K562 (cell line): ENCODE data around the gene P4HB. TPM values are rescaled to one million over a fixed set of nuclear protein-coding genes. Genes with fewer than 3 reads are reported as not detected.

Experiments
- ADNP ChIP-seq: fragments of 200-800 bp; sonication (Bioruptor generic); IDR thresholded peaks from 2 replicates; pipeline ENCODE4 v1.6.1; 2016; ENCODE audit warnings: missing genetic modification characterization, missing compliant biosample characterization
- DEAF1 ChIP-seq: fragments of 450-650 bp; formaldehyde crosslinking; IDR thresholded peaks from 2 replicates; pipeline ENCODE4 v1.4.0; 2020; ENCODE audit warnings: mild to moderate bottlenecking, moderate library complexity
- E2F3 ChIP-seq: fragments of 250-450 bp; sonication (Bioruptor Pico); IDR thresholded peaks from 2 replicates; pipeline ENCODE4 v1.4.0; 2020; ENCODE audit warnings: mild to moderate bottlenecking
- E4F1 ChIP-seq: fragments of 250-450 bp; sonication (Bioruptor Pico); IDR thresholded peaks from 2 replicates; pipeline ENCODE4 v1.5.0; 2021; ENCODE audit warnings: mild to moderate bottlenecking, borderline replicate concordance
- GTF3C2 ChIP-seq: IDR thresholded peaks from 3 replicates; pipeline ENCODE4 v1.6.1; 2011; ENCODE audit warnings: borderline replicate concordance, mild to moderate bottlenecking, moderate library complexity; ENCODE audit not compliant: insufficient read length; ENCODE audit errors: extremely low read depth
- KLF13 ChIP-seq: fragments of 450-650 bp; IDR thresholded peaks from 2 replicates; pipeline ENCODE4 v1.6.1; 2016; ENCODE audit warnings: missing genetic modification characterization, low read depth, mild to moderate bottlenecking, missing compliant biosample characterization, moderate library complexity, borderline replicate concordance
- LARP7 ChIP-seq: fragments of 450-650 bp; IDR thresholded peaks from 2 replicates; pipeline ENCODE4 v1.6.1; 2016
- MCM2 ChIP-seq: fragments of 450-650 bp; IDR thresholded peaks from 2 replicates; pipeline ENCODE4 v1.6.1; 2017; ENCODE audit warnings: low read depth, mild to moderate bottlenecking
- MYC ChIP-seq, 2 experiments: fragments of 250-450 bp in 1 of 2; sonication (Bioruptor Pico) in 1 of 2; IDR thresholded peaks; 2 replicates each; pipeline versions ENCODE4 v1.5.1 to v1.6.1; 2012 to 2021; ENCODE audit warnings: low read depth in 2 of 2, borderline replicate concordance in 1 of 2, improper control_type of control experiment in 1 of 2, low read length in 1 of 2, mild to moderate bottlenecking in 1 of 2, moderate library complexity in 1 of 2
- ZFP1 ChIP-seq: fragments of 450-650 bp; formaldehyde crosslinking; IDR thresholded peaks from 2 replicates; pipeline ENCODE4 v1.4.0; 2020; ENCODE audit warnings: mild to moderate bottlenecking, mixed read lengths
- ZFX ChIP-seq: sonication (generic); formaldehyde crosslinking; IDR thresholded peaks from 2 replicates; pipeline ENCODE4 v1.8.0; 2022; ENCODE audit warnings: mild to moderate bottlenecking, missing genetic modification reagents, moderate library complexity
- ZKSCAN8 ChIP-seq: fragments of 200-800 bp; sonication (Bioruptor generic); IDR thresholded peaks from 2 replicates; pipeline ENCODE4 v1.6.1; 2016; ENCODE audit warnings: missing genetic modification characterization, missing compliant biosample characterization
- ZNF316 ChIP-seq: fragments of 450-650 bp; IDR thresholded peaks from 2 replicates; pipeline ENCODE4 v1.6.1; 2016
- ZNF354B ChIP-seq: fragments of 250-450 bp; sonication (Bioruptor Pico); IDR thresholded peaks from 2 replicates; pipeline ENCODE4 v1.4.0; 2020
- ZNF707 ChIP-seq: fragments of 250-450 bp; sonication (Bioruptor Pico); conservative IDR thresholded peaks from 2 replicates; pipeline ENCODE4 v1.8.0; 2022; ENCODE audit warnings: inconsistent platforms, mild to moderate bottlenecking, moderate library complexity
- polyA plus RNA-seq, 8 experiments: library from polyadenylated mRNA; depleted of rRNA in 4 of 8; stranded (reverse) in 5 of 8; unstranded in 3 of 8; fragments of >200 nt; fragmentation: Nextera tagmentation in 2 of 8; fragmentation: Illumina TruSeq in 1 of 8; extraction: Ambion mirVana in 2 of 8; extraction: Trizol in 1 of 8; gene quantifications; 2 replicates each; pipeline versions ENCODE4 v1.2.1 to v1.2.3, GENCODE V29; 2011 to 2014; ENCODE audit warnings: inconsistent platforms in 1 of 8, missing spikeins in 1 of 8
- total RNA-seq, 7 experiments: library from RNA; depleted of rRNA in 6 of 7; stranded (reverse); fragments of >200 nt in 6 of 7; fragmentation: Illumina TruSeq in 2 of 7; extraction: Trizol in 2 of 7; gene quantifications; 2 replicates each; pipeline versions ENCODE4 v1.2.1 to v1.2.3, GENCODE V29; 2011 to 2021; ENCODE audit warnings: low replicate concordance in 1 of 7

Gene P4HB
- total and polyA plus RNA-seq, 9 of the 15 experiments (the other 6 are each of a cell fraction or from before 2014, with no cell fraction given), result 4.4 to 645 (median 325) TPM

GRCh38 chr17:81869221-81870130 is 9.1 kb upstream of the P4HB start (continued):
- TF ChIP-seq MCM2 (no peak), ZKSCAN8 (CRISPR knock-in tag) (no peak), LARP7 (no peak), ZFP1 (CRISPR knock-in tag) (no peak), ZNF316 (no peak), E4F1 (CRISPR knock-in tag) (no peak), ZFX (peak; percentile 62), GTF3C2 (no peak), ZNF354B (no peak), ADNP (no peak), KLF13 (tag) (no peak), ZNF707 (CRISPR knock-in tag) (no peak), MYC (IDR thresholded peaks at IDR 0.05; ENCODE audit: low read depth, low read length) (no peak), MYC (CRISPR knock-in tag; IDR thresholded peaks at IDR 0.05; ENCODE audit: borderline replicate concordance, low read depth) (no peak), DEAF1 (0 out of 2 replicates have a peak, but pooled peaks have one; percentile 27), E2F3 (CRISPR knock-in tag) (no peak)
